K562 (cell line): ENCODE data around the gene DTX4. TPM values are rescaled to one million over a fixed set of nuclear protein-coding genes. Genes with fewer than 3 reads are reported as not detected.

Source experiments
- ADNP ChIP-seq: fragments of 200-800 bp; sonication (Bioruptor generic); IDR thresholded peaks from 2 replicates; pipeline ENCODE4 v1.6.1; 2016; ENCODE audit warnings: missing genetic modification characterization, missing compliant biosample characterization
- BRF1 ChIP-seq: IDR thresholded peaks from 3 replicates; pipeline ENCODE4 v1.6.1; 2011; ENCODE audit warnings: borderline replicate concordance, mild to moderate bottlenecking; ENCODE audit not compliant: insufficient read length; ENCODE audit errors: extremely low read depth
- CBX5 ChIP-seq: IDR thresholded peaks from 2 replicates; pipeline ENCODE4 v1.6.1; 2014; ENCODE audit warnings: low read depth, borderline replicate concordance
- DACH1 ChIP-seq: fragments of 450-650 bp; IDR thresholded peaks from 2 replicates; pipeline ENCODE4 v1.6.1; 2018; ENCODE audit not compliant: partially characterized antibody
- DDX20 ChIP-seq: fragments of 450-650 bp; IDR thresholded peaks from 2 replicates; pipeline ENCODE4 v1.6.1; 2016; ENCODE audit warnings: missing genetic modification characterization, low read depth, mild to moderate bottlenecking, missing compliant biosample characterization, moderate library complexity
- DMBX1 ChIP-seq: fragments of 250-450 bp; sonication (Bioruptor Pico); IDR thresholded peaks from 2 replicates; pipeline ENCODE4 v1.8.0; 2022; ENCODE audit warnings: inconsistent platforms, mild to moderate bottlenecking, moderate library complexity, borderline replicate concordance
- MTA3 ChIP-seq: fragments of 450-650 bp; formaldehyde crosslinking; IDR thresholded peaks from 2 replicates; pipeline ENCODE4 v1.6.1; 2017; ENCODE audit warnings: mild to moderate bottlenecking, borderline replicate concordance
- PCBP2 ChIP-seq: fragments of 200-400 bp; formaldehyde crosslinking; IDR thresholded peaks from 2 replicates; pipeline ENCODE4 v1.6.1; 2018; ENCODE audit warnings: low read length, low read depth, mild to moderate bottlenecking, moderate library complexity; ENCODE audit not compliant: poor library complexity, severe bottlenecking
- RBBP5 ChIP-seq: fragments of 200-600 bp; sonication (generic); IDR thresholded peaks from 2 replicates; pipeline ENCODE4 v1.6.1; 2012; ENCODE audit warnings: borderline replicate concordance, mild to moderate bottlenecking, low read length, control low read depth, inconsistent platforms; ENCODE audit not compliant: insufficient read depth, poor library complexity, severe bottlenecking
- TCFL5 ChIP-seq: fragments of 250-450 bp; sonication (Bioruptor Pico); conservative IDR thresholded peaks from 2 replicates; pipeline ENCODE4 v1.6.1; 2021; ENCODE audit warnings: mild to moderate bottlenecking, moderate library complexity, matching md5 sums
- TFAP4 ChIP-seq: sonication (generic); formaldehyde crosslinking; IDR thresholded peaks from 2 replicates; pipeline ENCODE4 v1.8.0; 2022; ENCODE audit warnings: missing genetic modification reagents, mild to moderate bottlenecking, moderate library complexity, borderline replicate concordance
- ZBTB33 ChIP-seq: sonication (generic); formaldehyde crosslinking; IDR thresholded peaks from 2 replicates; pipeline ENCODE4 v1.8.1; 2023; ENCODE audit warnings: mild to moderate bottlenecking, missing genetic modification reagents
- ZNF124 ChIP-seq: sonication (generic); formaldehyde crosslinking; IDR thresholded peaks from 2 replicates; pipeline ENCODE4 v1.8.1; 2022; ENCODE audit warnings: missing genetic modification reagents
- ZNF134 ChIP-seq: fragments of 250-450 bp; sonication (Bioruptor Pico); conservative IDR thresholded peaks from 2 replicates; pipeline ENCODE4 v1.4.0; 2020
- ZNF175 ChIP-seq: fragments of 200-800 bp; sonication (Bioruptor generic); IDR thresholded peaks from 2 replicates; pipeline ENCODE4 v1.6.1; 2016; ENCODE audit warnings: low read depth, mild to moderate bottlenecking, missing genetic modification characterization, missing compliant biosample characterization
- ZNF280B ChIP-seq: fragments of 250-450 bp; sonication (Bioruptor Pico); IDR thresholded peaks from 2 replicates; pipeline ENCODE4 v1.5.1; 2021; ENCODE audit warnings: mild to moderate bottlenecking
- ZNF324 ChIP-seq: fragments of 250-450 bp; sonication (Bioruptor Pico); IDR thresholded peaks from 2 replicates; pipeline ENCODE4 v1.4.0; 2020; ENCODE audit warnings: mild to moderate bottlenecking
- polyA plus RNA-seq, 8 experiments: library from polyadenylated mRNA; depleted of rRNA in 4 of 8; stranded (reverse) in 5 of 8; unstranded in 3 of 8; fragments of >200 nt; fragmentation: Nextera tagmentation in 2 of 8; fragmentation: Illumina TruSeq in 1 of 8; extraction: Ambion mirVana in 2 of 8; extraction: Trizol in 1 of 8; gene quantifications; 2 replicates each; pipeline versions ENCODE4 v1.2.1 to v1.2.3, GENCODE V29; 2011 to 2014; ENCODE audit warnings: inconsistent platforms in 1 of 8, missing spikeins in 1 of 8
- total RNA-seq, 7 experiments: library from RNA; depleted of rRNA in 6 of 7; stranded (reverse); fragments of >200 nt in 6 of 7; fragmentation: Illumina TruSeq in 2 of 7; extraction: Trizol in 2 of 7; gene quantifications; 2 replicates each; pipeline versions ENCODE4 v1.2.1 to v1.2.3, GENCODE V29; 2011 to 2021; ENCODE audit warnings: low replicate concordance in 1 of 7
- TF ChIP-seq, protein P1 (sequence below), 2 experiments: IDR thresholded peaks; 2 replicates each; pipeline ENCODE4 v1.6.1; 2011; ENCODE audit warnings: borderline replicate concordance in 1 of 2, control low read depth in 1 of 2, low read depth in 1 of 2, low read length in 1 of 2, mild to moderate bottlenecking in 1 of 2, mixed read lengths in 1 of 2, moderate library complexity in 1 of 2; ENCODE audit not compliant: insufficient read depth in 1 of 2, insufficient read length in 1 of 2, poor library complexity in 1 of 2, severe bottlenecking in 1 of 2; ENCODE audit errors: extremely low read depth in 1 of 2
- TF ChIP-seq, protein P2 (sequence below): fragments of 200-800 bp; sonication (Bioruptor generic); IDR thresholded peaks from 2 replicates; pipeline ENCODE4 v1.6.1; 2017; ENCODE audit warnings: missing genetic modification characterization, missing compliant biosample characterization

The DTX4 gene
- total and polyA plus RNA-seq, 9 of the 15 experiments (the other 6 are each of a cell fraction or from before 2014, with no cell fraction given) = 0.03 to 0.47 (median 0.04) TPM; not detected in 4

- TF ChIP-seq ZNF175 (0 out of 2 replicates have a peak, but pooled peaks have one; percentile 34), BRF1 (no peak), ZNF324 (CRISPR knock-in tag) (no peak), CBX5 (no peak), TFAP4 (CRISPR knock-in tag) (no peak; the same call in 1 of the 2 replicates), ADNP (tag) (no peak), PCBP2 (no peak), DMBX1 (CRISPR knock-in tag) (0 out of 2 replicates have a peak, but pooled peaks have one; percentile 21), ZBTB33 (CRISPR knock-in tag) (no peak), TCFL5 (CRISPR knock-in tag) (no peak), RBBP5 (no peak), ZNF280B (no peak), DACH1 (no peak), DDX20 (tag) (peak; percentile 72), ZNF134 (CRISPR knock-in tag) (no peak), MTA3 (no peak), ZNF124 (no peak)
- TF ChIP-seq, protein P1, sequence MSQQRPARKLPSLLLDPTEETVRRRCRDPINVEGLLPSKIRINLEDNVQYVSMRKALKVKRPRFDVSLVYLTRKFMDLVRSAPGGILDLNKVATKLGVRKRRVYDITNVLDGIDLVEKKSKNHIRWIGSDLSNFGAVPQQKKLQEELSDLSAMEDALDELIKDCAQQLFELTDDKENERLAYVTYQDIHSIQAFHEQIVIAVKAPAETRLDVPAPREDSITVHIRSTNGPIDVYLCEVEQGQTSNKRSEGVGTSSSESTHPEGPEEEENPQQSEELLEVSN (IDR thresholded peaks at IDR 0.05; ENCODE audit: borderline replicate concordance in 1 of 2, extremely low read depth in 1 of 2, insufficient read depth in 1 of 2, insufficient read length in 1 of 2, low read depth in 1 of 2, low read length in 1 of 2, poor library complexity in 1 of 2, severe bottlenecking in 1 of 2) = peak in 1 of 2 experiments; percentile 31
- TF ChIP-seq, protein P2, sequence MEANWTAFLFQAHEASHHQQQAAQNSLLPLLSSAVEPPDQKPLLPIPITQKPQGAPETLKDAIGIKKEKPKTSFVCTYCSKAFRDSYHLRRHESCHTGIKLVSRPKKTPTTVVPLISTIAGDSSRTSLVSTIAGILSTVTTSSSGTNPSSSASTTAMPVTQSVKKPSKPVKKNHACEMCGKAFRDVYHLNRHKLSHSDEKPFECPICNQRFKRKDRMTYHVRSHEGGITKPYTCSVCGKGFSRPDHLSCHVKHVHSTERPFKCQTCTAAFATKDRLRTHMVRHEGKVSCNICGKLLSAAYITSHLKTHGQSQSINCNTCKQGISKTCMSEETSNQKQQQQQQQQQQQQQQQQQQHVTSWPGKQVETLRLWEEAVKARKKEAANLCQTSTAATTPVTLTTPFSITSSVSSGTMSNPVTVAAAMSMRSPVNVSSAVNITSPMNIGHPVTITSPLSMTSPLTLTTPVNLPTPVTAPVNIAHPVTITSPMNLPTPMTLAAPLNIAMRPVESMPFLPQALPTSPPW (CRISPR knock-in tag) = peak; percentile 64
Measured at GRCh38 chr11:59135648-59136461, 36.1 kb upstream of the DTX4 start (continued).
